ENCODE results near the gene UBE4B. TPM values are rescaled to one million over a fixed set of nuclear protein-coding genes. Genes with fewer than 3 reads are reported as not detected.
A peak's percentile ranks its signal among the peaks of the same experiment; 100 is the strongest.

The UBE4B gene
- total RNA-seq, 1 donor from 2014 or later = 47.1 TPM

DNA sequence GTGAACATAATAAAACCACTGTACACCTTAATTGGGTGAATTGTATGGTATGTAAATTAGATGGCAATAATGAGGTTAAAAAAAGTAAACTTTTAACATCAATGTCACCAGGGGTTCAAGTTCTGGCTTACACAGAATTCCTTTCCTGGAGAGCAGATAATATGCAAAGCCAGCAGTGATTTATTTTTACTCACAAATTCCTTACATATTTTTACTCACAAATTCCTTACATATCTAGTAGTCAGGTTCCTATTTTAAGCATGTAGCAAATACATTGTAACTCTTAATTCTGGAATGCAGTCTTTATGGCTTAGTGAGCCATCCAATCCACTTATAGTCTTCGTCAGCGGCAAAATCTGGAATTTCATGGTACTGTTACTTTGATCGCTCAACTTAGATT, 1.3 kb upstream of the UBE4B start:
- no peak for DNase-seq (ENCODE audit: low read depth)
- no peak overlapping the region for H3K4me3 ChIP-seq (ENCODE audit: low read depth, low read length)
- TF ChIP-seq, protein P1, sequence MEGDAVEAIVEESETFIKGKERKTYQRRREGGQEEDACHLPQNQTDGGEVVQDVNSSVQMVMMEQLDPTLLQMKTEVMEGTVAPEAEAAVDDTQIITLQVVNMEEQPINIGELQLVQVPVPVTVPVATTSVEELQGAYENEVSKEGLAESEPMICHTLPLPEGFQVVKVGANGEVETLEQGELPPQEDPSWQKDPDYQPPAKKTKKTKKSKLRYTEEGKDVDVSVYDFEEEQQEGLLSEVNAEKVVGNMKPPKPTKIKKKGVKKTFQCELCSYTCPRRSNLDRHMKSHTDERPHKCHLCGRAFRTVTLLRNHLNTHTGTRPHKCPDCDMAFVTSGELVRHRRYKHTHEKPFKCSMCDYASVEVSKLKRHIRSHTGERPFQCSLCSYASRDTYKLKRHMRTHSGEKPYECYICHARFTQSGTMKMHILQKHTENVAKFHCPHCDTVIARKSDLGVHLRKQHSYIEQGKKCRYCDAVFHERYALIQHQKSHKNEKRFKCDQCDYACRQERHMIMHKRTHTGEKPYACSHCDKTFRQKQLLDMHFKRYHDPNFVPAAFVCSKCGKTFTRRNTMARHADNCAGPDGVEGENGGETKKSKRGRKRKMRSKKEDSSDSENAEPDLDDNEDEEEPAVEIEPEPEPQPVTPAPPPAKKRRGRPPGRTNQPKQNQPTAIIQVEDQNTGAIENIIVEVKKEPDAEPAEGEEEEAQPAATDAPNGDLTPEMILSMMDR (IDR thresholded peaks at IDR 0.05; ENCODE audit: insufficient read depth, low read length, poor library complexity, severe bottlenecking) = no peak
- no peaks in the 10 kb centered on the region for H3K27me3 ChIP-seq (ENCODE audit: control insufficient read depth, insufficient read depth, low read length)
- no peaks in the 10 kb centered on the region for H3K36me3 ChIP-seq (ENCODE audit: control insufficient read depth, insufficient read depth, low read length)

DNA sequence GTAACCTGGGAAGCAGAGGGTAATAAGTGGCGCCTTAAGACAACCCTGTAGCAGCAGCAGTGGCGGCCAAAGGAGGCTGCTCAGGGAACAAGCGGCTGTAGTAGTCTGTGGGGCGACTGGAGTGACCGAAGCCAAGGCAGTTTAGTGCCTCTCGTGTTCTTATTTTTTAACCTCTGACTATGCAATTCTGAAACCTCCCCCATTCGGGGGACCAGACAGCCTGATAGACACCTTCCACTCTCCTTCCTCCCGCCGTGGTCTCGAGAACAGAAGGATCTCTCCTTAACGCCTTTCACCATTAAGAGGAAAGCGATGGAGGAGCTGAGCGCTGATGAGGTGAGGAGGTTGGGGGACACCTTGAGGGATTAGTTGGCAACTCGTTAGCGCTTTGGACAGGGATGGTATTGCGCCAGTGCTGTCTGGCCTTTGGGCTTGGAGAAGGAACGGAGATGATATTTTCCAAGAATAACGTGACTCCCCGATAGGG, 644 bp downstream of the UBE4B start:
- DNase-seq (ENCODE audit: low read depth) = no peak
- Histone ChIP-seq H3K4me3 (ENCODE audit: low read depth, low read length) (peak overlapping the region; percentile 67), H3K27me3 (ENCODE audit: control insufficient read depth, insufficient read depth, low read length) (no peaks in the 10 kb centered on the region), H3K36me3 (ENCODE audit: control insufficient read depth, insufficient read depth, low read length) (no peaks in the 10 kb centered on the region)
- TF ChIP-seq, protein P1 (IDR thresholded peaks at IDR 0.05; ENCODE audit: insufficient read depth, low read length, poor library complexity, severe bottlenecking) = peak; percentile 9

DNA sequence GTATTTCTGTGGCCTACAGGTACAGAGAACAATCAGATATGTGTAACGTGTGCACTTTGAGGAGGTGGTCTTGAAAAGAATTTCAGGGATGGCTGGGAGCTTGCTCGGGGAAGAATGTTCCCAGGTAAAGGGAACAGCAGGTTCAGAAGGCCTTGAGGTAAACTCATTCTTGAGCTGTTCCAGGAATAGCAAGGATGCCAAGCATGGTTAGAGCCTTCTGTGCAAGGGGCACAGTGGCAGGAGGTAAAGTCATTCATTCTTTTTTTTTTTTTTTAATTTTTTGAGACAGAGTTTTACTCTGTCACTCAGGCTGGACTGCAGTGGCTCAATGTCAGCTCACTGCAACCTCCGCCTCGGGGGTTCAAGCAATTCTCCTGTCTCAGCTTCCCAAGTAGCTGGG, 10.0 kb downstream of the UBE4B start:
- TF ChIP-seq, protein P1 (IDR thresholded peaks at IDR 0.05; ENCODE audit: insufficient read depth, low read length, poor library complexity, severe bottlenecking) = no peak
- no peak for DNase-seq (ENCODE audit: low read depth)
- no peaks in the 10 kb centered on the region for H3K27me3 ChIP-seq (ENCODE audit: control insufficient read depth, insufficient read depth, low read length)
- no peak overlapping the region for H3K4me3 ChIP-seq (ENCODE audit: low read depth, low read length)
- no peaks in the 10 kb centered on the region for H3K36me3 ChIP-seq (ENCODE audit: control insufficient read depth, insufficient read depth, low read length)

DNA sequence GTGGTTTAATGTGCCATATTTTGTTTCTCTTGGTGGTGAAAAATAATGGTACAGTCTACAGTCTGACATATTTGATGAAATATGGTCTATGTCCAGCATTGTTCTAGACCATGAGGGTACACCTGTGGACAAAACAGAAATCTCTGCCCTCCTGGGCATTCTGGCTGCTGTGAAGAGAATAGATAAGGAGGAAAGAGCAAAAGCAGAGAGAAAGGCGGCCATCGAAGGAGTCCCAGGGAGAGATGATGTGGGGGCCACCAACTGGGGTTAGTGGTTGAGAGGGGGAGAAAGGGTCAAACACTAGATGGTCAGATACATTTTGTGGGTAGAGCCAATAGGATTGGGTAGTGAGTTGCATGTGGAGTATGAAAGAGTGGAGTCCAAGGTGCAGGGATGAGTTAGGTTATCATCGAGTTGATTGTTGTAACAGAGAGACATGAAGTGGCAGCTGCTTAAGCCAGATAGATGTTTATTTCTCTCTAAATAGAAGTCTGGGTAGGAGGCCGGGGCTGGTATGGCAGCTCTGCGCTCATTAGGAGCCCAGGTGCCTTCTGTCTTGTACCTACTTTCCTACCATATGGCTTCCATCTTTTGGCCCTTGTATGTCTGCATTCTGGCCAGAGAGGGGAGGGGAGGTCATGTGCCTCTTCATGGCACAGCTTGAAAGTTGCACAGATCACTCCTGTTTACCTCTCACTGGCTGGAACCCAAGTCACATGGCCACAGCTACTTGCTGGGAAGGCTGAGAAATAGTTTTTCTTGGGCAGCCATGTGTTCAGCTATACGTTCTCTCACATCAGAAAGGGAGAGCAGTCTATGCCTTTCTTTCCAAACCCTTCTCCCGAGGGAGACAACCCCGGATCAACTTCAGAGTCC, 13.0 kb downstream of the UBE4B start:
- DNase-seq (ENCODE audit: low read depth) = no peak
- no peaks in the 10 kb centered on the region for H3K27me3 ChIP-seq (ENCODE audit: control insufficient read depth, insufficient read depth, low read length)
- no peak overlapping the region for H3K4me3 ChIP-seq (ENCODE audit: low read depth, low read length)
- no peaks in the 10 kb centered on the region for H3K36me3 ChIP-seq (ENCODE audit: control insufficient read depth, insufficient read depth, low read length)
- TF ChIP-seq, protein P1 (IDR thresholded peaks at IDR 0.05; ENCODE audit: insufficient read depth, low read length, poor library complexity, severe bottlenecking) = no peak

DNA sequence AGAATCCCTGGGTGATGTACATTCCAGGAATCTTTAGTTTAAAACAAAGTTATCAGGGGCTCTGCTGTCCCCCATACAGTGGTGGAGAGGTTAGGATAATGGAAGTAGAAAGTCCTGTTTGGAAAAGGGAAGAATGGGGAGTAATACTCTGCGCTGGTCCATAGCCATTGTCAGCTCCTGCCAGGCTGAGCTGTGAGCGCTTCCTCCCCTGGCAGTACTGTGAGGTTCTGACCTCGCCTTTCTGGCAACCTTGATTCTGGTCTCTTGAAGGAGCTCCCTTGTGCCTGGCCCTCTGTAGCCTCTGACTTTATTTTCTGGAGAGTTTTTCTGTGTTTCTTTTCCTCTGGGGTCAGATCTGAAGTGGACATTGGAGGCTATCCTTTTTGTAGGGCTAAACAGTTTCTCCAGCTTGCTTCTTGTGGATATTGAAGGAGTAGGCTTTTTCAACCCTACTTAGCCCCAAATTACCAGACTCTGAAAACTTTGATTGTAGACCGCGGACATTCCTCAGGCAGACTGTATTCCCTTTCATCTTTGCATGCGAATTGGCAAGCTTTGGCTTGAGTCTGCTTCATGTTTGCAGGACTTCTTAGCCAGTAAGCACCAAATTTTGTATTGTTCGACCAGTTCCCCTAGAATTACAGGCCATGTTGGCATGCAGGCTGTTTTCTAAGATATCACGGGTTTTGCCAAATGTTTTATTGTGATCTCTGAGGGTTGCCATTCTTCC, 13.8 kb downstream of the UBE4B start:
- TF ChIP-seq, protein P1 (IDR thresholded peaks at IDR 0.05; ENCODE audit: insufficient read depth, low read length, poor library complexity, severe bottlenecking) = no peak
- Histone ChIP-seq H3K36me3 (ENCODE audit: control insufficient read depth, insufficient read depth, low read length) (no peaks in the 10 kb centered on the region), H3K4me3 (ENCODE audit: low read depth, low read length) (no peak overlapping the region), H3K27me3 (ENCODE audit: control insufficient read depth, insufficient read depth, low read length) (no peaks in the 10 kb centered on the region)
- no peak for DNase-seq (ENCODE audit: low read depth)
